ENCODE results near the gene PRKAR1A. TPM values are rescaled to one million over a fixed set of nuclear protein-coding genes. Genes with fewer than 3 reads are reported as not detected.
A peak's percentile ranks its signal among the peaks of the same experiment; 100 is the strongest.
"Not testable (repeated sequence)": the region's sequence is repeated elsewhere in the genome, so short reads cannot be mapped to it uniquely, and the experiment has no call there.

The PRKAR1A gene
- total RNA-seq, 1 donor from 2014 or later = 225 TPM

DNA sequence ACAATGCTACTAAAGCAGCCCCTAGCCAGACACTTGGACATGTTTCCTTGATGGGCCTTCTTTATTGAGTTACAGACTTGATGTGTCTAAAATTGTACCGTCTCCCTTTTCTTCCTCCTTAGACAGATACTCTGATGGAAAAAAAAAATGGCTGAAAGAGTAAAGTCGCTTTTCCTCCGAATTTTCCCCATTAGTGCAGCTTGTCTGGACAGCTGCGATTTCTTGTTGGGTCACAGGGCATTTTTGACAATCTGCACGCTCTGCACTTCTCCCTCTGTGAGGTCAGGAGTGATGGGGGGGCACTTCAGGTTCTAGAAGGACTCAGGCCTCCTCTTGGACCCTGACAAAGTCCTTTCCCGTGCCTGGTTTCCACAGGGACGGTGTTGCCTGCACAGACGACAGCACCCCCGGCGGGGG lies 968 bp upstream of the PRKAR1A start:
- no peak for DNase-seq (ENCODE audit: low read depth, low spot score)

DNA sequence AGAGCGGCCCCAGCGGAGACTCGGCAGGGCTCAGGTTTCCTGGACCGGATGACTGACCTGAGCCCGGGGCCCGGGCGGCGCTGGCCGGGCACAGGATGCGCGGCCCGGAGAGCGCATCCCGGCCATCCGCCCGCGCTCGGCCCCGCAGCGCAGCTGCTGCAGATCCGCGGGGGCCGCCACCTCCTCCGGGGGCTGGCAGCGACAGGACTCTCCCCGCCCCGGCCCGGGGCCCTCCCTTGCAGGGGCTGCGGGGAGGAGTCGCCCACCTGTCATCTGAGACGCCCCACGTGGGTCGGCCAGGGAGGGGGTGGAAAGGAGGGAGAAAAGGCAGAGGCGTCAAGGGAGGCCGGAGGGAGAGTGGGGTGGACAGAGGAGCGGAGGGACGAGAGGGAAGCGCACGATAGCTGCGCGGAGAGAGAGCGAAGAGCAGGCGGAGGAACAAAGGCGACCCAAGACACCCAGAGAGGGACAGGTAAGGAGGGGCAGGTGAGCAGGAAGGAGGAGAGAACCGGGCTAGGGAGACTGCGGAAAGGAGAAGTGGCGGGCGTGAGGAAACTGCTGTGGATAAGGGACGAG lies 471 bp upstream of the PRKAR1A start:
- no peak for DNase-seq (ENCODE audit: low read depth, low spot score)

DNA sequence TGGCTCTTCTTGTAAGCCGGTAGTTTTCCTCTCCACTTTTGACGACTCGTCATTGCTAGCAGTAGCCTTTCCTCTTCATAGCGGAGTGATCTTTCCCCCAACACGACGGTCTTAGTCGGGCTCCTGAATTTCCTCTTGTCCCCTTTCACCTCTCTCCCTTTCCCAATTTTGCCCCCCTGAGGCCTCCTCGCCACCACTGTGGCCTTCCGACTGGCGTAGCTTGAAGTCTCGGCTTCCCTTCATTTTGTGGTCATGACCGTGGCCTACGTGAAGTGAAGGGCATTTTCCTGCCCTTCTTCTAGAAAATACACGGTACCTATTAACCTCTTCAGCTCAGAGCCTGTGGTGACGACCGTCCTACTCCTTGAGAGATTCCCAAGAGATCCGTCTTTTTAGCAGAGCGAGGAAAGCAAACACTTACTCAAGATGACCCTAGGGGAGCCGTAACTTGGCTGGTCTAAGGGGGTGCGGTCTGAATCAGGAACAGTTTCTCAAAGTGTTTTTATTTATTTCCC lies 787 bp downstream of the PRKAR1A start:
- DNase-seq (ENCODE audit: low read depth, low spot score) = no peak

DNA sequence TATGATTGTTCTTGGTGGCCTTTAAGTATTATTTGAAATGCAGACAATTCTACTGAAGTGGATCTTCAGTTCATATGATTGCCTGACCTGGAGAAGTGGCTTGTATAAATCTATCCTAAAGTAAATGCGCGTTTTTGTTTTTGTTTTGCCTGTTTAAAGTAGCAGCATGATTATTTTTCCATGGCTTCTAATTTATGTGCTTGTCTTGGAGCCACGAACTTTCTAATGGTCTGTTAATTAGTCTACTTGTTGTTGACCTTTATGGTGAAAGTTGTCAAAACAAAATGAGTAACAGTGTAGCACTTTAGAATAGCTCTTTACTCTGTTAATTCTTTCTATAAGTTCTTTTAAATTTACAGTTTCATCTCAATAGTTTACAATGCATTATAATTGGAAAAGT lies 1.7 kb downstream of the PRKAR1A start:
- no peak for DNase-seq (ENCODE audit: low read depth, low spot score)

DNA sequence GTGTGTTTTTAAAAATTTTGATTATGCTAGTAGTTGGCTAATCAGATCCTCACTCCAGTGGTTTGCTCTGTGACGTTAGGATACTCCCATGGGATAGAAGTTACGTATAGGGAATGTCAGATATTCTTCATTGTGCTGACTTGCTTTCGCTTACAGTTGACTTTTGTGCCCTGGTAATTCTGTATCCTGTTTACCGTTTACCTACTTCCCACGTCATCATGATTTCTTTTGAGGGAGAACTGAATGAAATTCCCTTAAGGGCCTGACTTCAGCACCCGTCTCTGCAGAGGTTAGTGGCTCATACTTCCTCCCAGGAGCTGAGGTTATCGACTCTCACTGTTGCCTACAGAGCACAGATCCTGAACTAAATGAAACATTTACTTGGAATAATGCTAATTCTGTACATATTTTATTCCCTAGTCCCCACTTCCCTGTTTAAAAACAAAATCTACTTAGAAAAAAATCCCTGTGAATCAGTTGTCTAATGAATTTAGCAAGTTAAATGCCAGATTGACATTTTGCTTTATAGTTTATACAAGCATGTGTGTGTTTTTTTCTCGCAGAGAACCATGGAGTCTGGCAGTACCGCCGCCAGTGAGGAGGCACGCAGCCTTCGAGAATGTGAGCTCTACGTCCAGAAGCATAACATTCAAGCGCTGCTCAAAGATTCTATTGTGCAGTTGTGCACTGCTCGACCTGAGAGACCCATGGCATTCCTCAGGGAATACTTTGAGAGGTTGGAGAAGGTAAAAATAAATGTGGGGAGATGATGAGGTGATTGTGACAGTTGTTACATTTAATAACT lies 2.8 kb downstream of the PRKAR1A start:
- peak; percentile 54 for DNase-seq (ENCODE audit: low read depth, low spot score)

DNA sequence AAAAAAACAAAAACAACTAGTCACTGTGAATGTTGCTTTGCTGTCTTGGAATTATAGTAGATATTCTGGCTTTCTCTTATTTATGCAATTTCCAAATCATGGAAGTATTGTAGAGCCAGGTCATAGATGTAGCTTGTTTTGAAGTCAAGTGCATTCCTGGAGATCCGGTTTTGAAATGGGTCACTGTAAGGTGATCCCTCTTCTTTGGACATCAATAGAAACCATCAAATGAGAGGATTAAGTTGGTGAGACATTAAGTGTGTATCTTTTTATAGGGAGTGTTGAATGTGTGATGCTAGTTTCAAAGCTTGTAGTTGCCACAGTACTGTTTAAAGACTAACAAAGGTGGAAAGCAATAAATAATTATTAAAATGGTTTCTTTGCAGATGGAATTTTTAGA lies 4.5 kb downstream of the PRKAR1A start:
- no peak for DNase-seq (ENCODE audit: low read depth, low spot score)

DNA sequence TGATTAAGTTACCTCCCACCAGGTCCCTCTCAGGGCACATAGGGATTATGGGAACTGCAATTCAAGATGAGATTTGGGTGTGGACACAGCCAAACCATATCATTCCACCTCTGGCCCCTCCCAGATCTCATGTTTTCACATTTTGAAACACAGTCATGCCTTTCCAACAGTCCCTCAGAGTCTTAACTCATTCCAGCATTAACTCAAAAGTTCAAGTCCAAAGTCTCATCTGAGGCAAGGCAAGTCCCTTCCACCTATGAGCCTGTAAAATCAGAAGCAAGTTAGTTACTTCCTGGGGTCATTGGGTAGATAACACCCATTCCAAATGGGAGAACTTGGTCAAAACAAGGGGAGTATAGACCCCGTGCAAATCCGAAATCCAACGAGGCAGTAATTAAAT lies 5.4 kb downstream of the PRKAR1A start:
- DNase-seq (ENCODE audit: low read depth, low spot score) = not testable (repeated sequence)

DNA sequence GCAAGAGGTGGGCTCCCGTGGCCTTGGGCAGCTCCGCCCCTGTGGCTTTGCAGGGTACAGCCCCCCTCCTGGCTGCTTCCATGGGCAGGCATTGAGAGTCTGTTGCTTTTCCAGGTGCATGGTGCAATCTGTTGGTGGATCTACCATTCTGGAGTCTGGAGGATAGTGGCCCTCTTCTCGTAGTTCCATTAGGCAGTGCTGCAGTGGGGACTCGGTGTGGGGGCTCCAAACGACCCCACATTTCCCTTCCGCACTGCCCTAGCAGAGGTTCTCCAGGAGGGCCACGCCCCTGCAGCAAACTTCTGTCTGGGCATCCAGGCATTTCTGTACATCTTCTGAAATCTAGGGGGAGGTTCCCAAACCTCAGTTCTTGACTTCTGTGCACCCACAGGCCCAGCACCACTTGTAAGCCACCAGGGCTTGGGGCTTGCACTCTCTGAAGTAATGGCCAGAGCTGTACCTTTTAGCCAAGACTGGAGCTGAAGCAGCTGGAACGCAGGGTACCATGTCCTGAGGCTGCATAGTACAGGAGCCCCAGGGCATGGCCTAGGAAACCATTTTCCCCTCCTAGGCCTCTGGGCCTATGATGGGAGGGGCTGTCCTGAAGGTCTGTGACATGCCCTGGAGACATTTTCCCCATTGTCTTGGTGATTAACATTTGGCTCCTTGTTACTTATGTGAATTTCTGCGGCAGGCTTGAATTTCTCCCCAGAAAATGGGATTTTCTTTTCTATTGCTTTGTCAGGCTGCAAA lies 6.0 kb downstream of the PRKAR1A start:
- no peak for DNase-seq (ENCODE audit: low read depth, low spot score)

DNA sequence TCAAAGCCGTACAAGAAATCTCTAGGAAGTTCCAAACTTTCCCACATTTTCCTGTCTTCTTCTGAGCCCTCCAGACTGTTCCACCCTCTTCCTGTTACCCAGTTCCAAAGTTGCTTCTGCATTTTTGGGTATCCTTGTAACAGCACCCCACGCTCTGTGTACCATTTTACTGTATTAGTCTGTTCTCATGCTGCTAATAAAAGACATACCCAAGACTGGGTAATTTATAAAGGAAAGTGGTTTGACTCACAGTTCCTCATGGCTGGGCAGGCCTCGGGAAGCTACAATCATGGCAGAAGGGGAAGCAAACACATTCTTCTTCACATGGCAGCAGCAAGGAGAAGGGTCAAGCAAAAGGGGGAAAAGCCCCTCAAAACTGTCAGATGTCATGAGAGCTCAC lies 6.8 kb downstream of the PRKAR1A start:
- not testable (repeated sequence) for DNase-seq (ENCODE audit: low read depth, low spot score)

DNA sequence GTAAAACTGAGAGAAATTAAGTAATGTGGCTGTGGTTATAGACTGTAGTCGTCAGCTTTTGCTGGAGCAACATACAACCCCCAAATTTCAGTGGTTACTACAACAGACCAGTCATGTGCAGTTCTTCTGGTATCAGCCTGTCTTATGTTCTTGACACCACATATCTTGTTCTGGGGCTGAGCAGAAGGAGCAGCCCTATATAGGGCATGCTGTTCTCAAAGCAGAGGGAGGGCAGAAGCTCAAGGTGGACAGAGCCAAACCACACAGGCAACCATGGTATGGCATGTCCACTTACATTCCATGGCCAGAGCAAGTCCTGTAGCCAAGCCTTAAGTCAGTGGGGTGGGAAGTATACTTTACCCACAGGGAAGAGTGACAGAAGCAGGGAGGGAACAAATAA lies 7.7 kb downstream of the PRKAR1A start:
- DNase-seq (ENCODE audit: low read depth, low spot score) = no peak

DNA sequence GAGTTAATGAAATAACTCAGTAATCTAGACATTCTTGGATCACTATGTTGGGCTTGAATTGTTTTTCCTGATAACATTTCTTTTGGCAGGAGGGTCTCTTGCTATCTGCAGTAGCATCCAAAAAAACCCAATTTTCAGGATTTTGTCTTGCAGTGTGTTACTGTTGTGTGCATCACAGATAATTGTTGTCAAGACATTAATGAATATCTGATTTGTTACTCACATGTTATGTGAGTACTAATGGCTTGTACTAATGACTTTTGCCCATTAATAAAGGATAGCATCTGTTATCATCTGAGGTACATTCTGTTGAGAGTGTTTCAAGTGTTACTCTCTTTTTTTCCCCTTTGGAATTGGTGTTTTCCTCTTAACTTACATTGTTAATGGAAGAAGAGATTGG lies 10.0 kb downstream of the PRKAR1A start:
- no peak for DNase-seq (ENCODE audit: low read depth, low spot score)

DNA sequence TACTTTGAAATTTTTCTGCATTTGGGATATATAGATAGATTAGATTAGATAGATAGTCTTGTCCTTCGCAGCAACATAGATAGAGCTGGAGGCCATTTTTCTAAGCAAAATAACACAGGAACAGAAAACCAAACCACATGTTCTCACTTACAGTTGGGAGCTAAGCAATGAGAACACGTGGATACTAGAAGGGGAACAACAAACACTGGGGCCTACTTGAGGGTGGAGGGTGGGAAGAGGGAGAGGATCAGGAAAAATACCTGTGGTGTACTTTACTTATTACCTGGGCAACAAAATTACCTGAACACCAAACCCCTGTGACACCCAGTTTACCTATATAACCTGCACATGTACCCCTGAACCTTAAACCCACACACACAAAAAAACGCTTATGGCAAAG lies 14.3 kb downstream of the PRKAR1A start:
- DNase-seq (ENCODE audit: low read depth, low spot score) = no peak

DNA sequence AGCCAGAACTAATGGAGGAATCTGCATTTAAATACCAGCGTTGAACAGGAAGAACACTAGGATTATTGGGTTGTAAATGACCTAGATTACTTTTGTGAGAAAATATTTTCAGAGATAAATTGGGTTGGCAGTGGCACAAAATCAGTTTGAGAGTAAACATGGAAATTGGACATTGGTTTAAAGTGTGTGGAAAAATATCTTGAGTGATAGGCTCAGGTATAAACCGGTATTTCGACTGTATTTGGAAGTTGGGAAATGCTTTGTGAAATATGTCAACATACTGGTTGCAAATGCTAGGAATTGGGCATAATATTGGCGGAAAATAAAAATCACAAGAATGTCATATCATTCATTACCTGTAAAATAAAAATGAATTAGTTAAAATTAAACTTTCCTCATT lies 15.1 kb downstream of the PRKAR1A start:
- no peak for DNase-seq (ENCODE audit: low read depth, low spot score)

DNA sequence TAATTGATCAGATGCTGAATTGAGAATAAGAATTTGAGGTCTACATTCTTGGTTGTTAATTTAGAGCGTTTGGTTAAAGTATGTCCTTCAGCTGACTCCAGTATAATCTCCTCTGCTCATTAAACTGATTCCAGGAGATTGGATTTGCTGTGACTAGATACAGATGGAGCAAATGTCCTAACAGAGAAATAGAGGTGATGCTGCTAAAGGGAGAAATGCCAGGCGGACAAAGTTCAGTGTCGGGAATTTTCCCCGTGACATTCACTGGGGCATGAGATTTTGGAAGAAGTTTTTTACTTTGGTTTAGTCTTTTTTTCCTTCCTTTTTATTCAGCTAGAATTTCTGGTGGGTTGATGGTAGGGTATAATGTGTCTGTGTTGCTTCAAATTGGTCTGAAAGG lies 19.0 kb downstream of the PRKAR1A start:
- no peak for DNase-seq (ENCODE audit: low read depth, low spot score)

DNA sequence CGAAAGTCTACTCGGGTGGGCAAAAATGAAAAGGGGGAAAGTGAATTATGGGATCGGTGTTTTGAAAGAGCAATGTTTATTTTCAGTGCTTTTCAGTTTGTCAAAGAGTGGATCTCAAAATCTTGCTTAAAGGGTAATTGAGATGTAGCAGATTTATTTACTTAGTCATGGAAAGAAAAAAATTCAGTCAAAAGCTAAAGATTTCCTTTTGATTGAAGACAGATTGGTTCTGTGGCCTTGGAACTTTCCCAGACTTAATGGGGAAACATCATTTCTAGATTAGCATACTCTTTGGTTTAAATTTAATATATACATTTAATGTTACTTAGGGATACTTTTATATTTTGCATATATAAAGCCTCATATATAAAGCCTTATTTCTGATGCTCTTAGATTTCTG lies 20.6 kb downstream of the PRKAR1A start:
- no peak for DNase-seq (ENCODE audit: low read depth, low spot score)

DNA sequence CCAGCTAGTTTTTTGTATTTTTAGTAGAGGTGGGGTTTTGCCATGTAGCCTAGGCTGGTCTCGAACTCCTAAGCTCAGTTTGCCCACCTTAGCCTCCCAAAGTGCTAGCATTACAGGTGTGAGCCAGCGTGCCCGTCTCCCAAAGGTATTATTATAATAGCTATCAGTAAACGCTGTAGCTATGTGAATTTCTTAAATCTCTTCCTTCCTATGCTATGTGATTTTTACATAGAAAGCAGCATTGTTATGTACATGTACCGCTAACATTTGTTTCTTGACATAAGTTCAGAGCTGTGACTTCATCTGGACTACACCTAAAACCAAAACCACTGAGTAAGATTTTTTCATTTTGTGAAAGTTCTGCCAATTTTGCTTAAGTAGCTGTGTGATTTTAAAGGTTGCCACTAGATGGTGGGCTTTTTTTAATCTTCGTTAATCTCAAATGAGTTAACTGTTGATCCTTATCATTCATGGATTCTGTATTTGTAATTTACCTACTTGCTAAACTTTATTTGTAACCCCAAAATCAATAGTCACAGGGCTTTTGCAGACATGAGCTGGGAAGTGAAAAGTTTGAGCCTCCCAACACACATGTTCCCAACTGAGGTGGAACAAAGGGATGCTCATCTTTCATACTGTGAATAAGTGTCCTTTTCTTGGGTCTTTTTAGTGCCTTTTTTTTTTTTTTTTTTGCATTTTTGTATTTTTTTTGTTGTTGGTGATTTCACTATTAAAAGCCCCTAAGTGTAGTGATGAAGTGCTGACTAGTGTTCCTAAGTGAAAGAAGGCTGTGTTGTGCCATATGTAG lies 21.9 kb downstream of the PRKAR1A start:
- no peak for DNase-seq (ENCODE audit: low read depth, low spot score)

DNA sequence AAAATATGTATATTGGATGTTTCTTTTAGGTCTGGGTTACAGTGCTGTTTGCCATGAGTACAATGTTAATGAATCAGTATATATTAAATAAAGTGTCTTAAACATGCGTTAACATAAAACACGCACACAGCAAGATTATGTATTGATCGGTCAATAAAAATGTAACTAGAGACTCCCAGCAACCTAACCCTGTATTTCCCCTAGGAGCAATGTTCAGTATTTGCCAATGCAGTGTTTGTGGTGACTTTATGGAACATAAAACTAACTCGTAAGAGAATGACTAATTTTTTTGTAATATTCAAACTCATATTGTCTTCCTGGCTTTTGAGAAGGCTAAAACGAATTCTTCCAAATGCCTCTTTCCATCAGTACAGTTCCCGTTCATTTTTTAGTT lies 22.5 kb downstream of the PRKAR1A start:
- no peak for DNase-seq (ENCODE audit: low read depth, low spot score)

DNA sequence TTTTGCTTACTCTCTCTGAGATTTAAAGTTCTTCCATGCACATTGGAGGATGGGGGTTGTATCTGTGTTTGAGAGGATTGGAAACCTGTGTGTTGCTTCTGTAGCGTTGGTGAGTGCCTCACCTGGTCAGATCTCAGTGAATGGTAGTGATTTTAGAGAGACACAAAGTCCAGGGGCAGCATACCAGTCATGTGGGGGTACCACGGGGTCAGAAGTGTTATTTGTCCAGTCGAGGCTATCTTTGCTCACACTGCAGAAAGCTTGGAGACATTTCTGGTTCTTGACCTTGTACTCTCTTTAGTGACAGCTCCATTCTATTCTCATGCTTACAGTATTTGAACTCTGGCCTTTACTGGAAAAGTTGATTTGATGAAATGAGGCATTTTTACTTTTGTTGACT lies 23.7 kb downstream of the PRKAR1A start:
- DNase-seq (ENCODE audit: low read depth, low spot score) = no peak

DNA sequence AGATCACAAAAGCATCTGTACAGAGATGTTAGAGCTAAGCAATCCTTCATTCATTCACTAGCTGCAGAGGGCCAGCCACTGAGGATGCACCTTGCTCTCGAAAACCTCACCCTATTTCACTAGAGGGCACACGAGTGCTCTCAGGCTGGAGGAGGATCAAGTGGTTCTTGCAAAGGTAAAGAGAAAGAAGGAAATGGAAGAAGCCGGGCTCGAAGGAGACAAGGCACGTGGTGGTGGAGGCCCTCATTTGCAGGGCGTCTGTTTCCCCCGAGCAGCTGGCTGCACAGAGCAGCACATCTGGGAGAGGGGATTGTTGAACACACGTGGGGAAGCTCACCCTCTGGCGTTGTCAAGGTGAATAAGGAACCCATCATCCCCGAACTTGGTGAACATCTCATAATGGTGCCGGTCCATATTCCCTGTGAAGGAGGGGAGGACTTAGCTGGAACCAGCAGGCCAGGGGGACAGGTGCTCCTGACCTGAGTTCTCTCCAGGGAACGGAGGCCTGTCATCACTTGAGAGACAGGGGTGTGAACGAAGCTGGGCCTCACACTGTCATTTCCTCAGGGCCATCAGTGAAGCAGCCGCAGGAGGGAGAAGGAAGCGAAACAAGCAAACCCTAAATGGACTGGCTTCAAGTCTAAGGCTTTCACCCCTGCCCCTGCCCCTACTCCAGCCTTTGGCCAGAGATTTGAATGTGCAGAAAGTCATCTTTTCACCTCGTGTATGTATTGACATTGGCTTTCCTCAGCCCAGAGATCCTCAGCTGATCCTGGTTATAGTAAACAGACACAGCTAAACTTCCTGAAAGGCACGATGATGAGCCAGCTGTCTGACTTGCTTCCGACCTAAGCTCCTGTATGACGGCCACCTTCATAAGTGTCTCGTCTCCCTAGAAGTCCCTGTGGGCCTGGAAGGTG lies 27.6 kb downstream of the PRKAR1A start:
- no peak for DNase-seq (ENCODE audit: low read depth, low spot score)

DNA sequence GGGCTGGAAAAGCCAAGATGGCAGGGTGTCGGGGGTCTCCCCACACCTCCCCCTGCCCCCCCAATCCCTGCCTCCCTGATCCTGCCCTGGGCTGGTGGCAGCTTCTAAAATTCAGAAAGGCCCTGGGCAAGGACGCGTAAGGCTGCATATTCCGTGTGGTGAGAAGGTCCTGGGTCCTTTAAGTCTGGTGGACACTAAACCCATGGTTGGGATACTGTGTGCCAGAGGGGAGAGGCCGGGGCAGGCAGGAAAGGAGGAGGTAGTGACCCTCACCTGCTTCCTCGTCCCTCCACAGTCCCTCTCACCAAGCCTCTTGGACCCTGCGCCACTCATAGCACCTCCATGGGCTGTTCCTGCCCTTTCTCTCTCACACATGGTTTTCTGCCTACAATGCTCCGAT lies 28.8 kb downstream of the PRKAR1A start:
- DNase-seq (ENCODE audit: low read depth, low spot score) = no peak

Measured in pulmonary artery endothelial cell (primary cell).